A549 treated with ZK216348 at 1 μM for 4 hours (cell line): Measurements from ENCODE around the gene LCE1B. TPM values are rescaled to one million over a fixed set of nuclear protein-coding genes. Genes with fewer than 3 reads are reported as not detected.

Experiments used
- total RNA-seq: library from RNA; stranded (reverse); fragments of 200-300 nt; extraction: Qiagen RNA extraction; gene quantifications from 5 replicates; pipeline ENCODE4 v1.2.3, GENCODE V29; 2022; ENCODE audit warnings: low read depth

LCE1B gene, protein sequence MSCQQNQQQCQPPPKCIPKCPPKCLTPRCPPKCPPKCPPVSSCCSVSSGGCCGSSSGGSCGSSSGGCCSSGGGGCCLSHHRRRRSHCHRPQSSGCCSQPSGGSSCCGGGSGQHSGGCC
- total RNA-seq: not detected in 5 replicates

DNA sequence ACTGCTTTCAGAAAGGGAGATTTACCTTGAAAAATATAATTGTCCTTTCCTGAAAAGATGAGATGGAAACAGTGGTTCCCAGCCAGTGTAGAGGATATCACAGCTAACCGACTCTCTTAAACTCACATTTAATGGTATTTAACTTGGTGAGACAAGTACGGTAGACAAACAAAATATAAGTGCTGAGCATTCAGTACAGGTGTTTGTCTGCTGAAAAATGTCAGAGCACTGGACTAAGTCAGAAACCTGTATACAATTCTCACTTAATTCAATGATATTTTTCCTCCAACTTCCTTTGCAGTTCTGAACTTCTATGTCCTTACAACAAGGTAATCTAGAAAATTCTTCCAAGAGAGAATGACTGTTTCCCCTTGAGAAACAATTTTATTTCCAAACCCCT, at the start of gene LCE1B:
LCE1B (plus strand) TSS at position 301 of the 400 bp plus-strand sequence. CDS start 476 bp downstream, outside the sequence.

DNA sequence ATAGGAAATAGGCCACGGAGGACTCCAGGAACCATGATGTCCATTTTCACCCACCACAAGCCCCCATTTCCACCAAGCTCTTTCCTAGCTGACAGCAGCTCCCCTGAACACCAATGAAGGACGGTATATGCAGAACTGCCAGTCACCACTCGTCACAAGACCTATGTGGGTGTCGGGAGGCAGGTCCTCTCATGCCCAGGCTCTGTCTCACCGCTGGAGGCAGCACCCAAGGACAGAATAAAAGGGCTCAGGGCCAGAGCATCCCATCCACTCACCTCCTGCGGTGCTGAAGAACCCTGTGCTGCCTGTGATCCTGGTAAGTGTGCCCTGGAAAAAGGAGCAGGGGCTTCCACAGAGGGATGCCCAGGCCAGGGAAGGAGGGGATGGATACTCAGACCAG, 36.9 kb upstream of the LCE1B start, which contains the start of gene LCE1F:
LCE1F (plus strand) TSS at position 266 of the 400 bp plus-strand sequence. CDS start 1,232 bp downstream, outside the sequence.

DNA sequence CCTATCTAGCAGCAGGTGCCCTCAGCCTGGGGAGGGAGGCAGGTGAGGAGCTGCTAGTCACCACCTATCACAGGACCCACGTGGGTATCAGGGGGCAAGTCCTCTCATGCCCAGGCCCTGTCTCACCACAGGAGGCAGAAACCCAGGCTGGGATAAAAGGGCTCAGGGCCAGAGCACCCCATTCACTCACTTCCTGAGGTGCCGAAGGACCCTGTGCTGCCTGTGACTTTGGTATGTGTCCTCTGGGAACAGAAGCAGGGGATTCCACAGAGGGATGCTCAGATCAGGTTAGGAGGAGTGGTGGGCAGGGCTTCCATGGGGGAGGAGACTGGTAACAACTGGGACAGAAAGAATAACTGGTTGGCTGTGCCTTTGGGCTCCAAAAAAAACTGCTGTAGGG, 25.7 kb upstream of the LCE1B start, which contains the start of gene LCE1E:
LCE1E (plus strand) TSS at position 181 of the 400 bp plus-strand sequence. CDS start 1,043 bp downstream, outside the sequence.

DNA sequence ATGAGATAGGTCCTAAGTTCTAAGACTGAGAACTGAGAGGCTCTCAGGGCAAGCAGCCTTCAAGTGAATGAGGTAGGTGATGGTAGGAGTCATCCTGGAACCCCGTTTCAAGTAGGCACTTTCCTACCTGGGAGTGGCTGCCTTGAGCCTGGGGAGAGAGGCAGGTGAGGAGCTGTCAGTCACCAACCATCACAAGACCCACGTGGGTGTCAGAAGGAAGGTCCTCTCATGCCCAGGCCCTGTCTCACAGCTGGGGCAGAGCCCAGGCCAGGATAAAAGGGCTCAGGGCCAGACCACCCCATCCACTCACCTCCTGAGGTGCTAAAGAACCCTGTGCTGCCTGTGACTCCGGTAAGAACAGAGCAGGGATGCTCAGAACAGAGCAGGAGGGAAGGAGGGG, 15.3 kb upstream of the LCE1B start, which contains the start of gene LCE1D:
LCE1D (plus strand) TSS at position 301 of the 400 bp plus-strand sequence. CDS start 1,074 bp downstream, outside the sequence.

DNA sequence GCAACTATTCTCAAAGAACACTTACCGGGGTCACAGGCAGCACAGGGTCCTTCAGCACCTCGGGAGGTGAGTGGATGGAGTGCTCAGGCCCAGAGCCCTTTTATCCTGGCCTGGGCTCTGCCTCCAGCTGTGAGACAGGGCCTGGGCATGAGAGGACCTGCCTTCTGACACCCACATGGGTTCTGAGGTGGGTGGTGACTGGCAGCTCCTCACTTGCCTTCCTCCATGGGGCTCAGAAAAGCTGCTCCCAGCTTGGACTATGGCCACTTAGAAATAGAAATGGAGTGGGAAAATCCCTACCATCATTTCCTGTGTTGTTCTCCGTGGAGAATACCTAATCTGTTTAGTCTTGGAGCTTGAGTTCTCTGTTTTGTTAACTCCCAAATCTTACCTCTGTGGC, 5.2 kb upstream of the LCE1B start, which contains the start of gene LCE1C:
LCE1C (minus strand) TSS at position 76 of the 400 bp plus-strand sequence. CDS start 1,173 bp downstream, outside the sequence.

DNA sequence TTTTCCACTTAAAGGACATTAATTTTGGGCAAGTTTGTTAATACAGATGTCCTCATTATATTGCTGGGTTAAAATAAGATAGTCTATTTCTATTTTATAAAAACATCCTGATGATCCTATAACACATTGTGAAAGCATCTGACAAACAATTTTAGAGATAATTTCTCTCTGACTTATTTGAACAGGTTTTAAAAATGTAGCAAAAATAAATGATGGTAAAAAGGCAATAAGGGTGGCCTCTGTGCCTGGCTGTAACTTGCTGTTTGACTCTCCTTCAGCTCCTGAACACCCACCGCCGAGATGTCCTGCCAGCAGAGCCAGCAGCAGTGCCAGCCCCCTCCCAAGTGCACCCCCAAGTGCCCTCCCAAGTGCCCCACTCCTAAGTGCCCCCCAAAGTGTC, 15.4 kb downstream of the LCE1B start, which contains the start of gene LCE1A:
LCE1A (plus strand) TSS at position 301 of the 400 bp plus-strand sequence; CDS start at position 301, 0 bp downstream.

DNA sequence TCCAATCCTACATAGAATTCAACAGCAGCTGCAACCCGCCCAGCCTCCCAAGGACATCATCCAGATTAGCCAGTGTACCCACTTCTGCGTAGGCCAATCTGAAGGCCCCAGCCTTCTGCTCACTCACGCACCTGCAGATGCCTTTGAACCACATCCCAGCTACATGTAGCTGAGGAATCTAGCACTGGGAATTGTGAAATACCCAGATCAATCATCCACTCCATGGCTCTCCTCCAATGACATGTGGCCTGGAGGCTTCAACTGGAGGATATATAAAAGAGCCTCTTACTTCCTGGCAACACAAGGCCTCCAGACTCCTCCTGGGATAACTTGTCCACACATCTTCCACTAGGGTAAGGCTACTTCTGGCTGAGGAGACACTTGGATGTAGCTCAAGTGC, 30.8 kb downstream of the LCE1B start, which contains the start of gene LCE6A:
LCE6A (plus strand) TSS at position 301 of the 400 bp plus-strand sequence. CDS start 665 bp downstream, outside the sequence.

DNA sequence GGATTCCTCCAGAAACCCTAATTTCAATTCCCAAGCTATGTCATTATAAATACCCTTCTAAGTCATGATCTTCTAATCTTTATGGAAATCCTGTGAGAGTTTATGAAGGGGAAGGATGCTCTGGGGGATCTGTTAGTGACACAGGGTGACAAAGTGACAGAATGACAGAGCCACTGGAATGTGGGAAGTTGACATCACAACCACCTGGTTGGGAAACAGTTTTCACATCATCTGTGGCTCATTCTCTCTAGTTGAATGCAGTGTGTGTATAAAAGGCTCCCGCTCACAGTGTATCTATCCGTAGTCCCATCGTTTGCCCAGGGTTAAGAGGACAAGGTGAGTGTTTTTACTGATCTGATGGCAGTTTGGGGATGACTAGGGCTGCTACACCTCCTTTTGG, 47.9 kb downstream of the LCE1B start, which contains the start of gene LCE7A:
LCE7A (plus strand) TSS at position 301 of the 400 bp plus-strand sequence. CDS start 702 bp downstream, outside the sequence.

Other genes starting within 250 kb of the LCE1B start
- 0.27 to 0.31 TPM in 2 of 5 replicates, not detected in the others for gene LCE3E, start 245.2 kb upstream of the LCE1B start, total RNA-seq
- 0.82 to 1.8 TPM (median 1.3 TPM) in 5 replicates for gene LCE3D, start 231.5 kb upstream of the LCE1B start, total RNA-seq
- gene LCE3C, start 211.7 kb upstream of the LCE1B start, total RNA-seq: not detected in 5 replicates
- gene LCE3B, start 198.2 kb upstream of the LCE1B start, total RNA-seq: not detected in 5 replicates
- gene LCE3A, start 188.9 kb upstream of the LCE1B start, total RNA-seq: not detected in 5 replicates
- not detected in 5 replicates for gene LCE2D, start 148.6 kb upstream of the LCE1B start, total RNA-seq
- not detected in 5 replicates for gene LCE2C, start 136.7 kb upstream of the LCE1B start, total RNA-seq
- not detected in 5 replicates for gene LCE2B, start 125.8 kb upstream of the LCE1B start, total RNA-seq
- not detected in 5 replicates for gene LCE2A, start 113.6 kb upstream of the LCE1B start, total RNA-seq
- not detected in 5 replicates for gene LCE4A, start 103.8 kb upstream of the LCE1B start, total RNA-seq
- gene KPRP, start 53.9 kb upstream of the LCE1B start, total RNA-seq: not detected in 5 replicates
- gene LCE1F, start 36.8 kb upstream of the LCE1B start, total RNA-seq: not detected in 5 replicates
- not detected in 5 replicates for gene LCE1E, start 25.7 kb upstream of the LCE1B start, total RNA-seq
- not detected in 5 replicates for gene LCE1D, start 15.2 kb upstream of the LCE1B start, total RNA-seq
- gene LCE1C, start 5.3 kb upstream of the LCE1B start, total RNA-seq: not detected in 5 replicates
- not detected in 5 replicates for gene LCE1A, start 15.5 kb downstream of the LCE1B start, total RNA-seq
- not detected in 5 replicates for gene LCE6A, start 30.9 kb downstream of the LCE1B start, total RNA-seq
- not detected in 5 replicates for gene LCE7A, start 48.0 kb downstream of the LCE1B start, total RNA-seq
- gene SMCP, start 66.4 kb downstream of the LCE1B start, total RNA-seq: not detected in 5 replicates
- gene IVL, start 96.6 kb downstream of the LCE1B start, total RNA-seq: 0.15 TPM in 1 of 5 replicates, not detected in the others
- not detected in 5 replicates for gene SPRR5, start 135.2 kb downstream of the LCE1B start, total RNA-seq
- gene SPRR4, start 158.7 kb downstream of the LCE1B start, total RNA-seq: not detected in 5 replicates
- gene SPRR1A, start 172.1 kb downstream of the LCE1B start, total RNA-seq: not detected in 5 replicates
- not detected in 5 replicates for gene SPRR3, start 189.8 kb downstream of the LCE1B start, total RNA-seq
- not detected in 5 replicates for gene SPRR1B, start 219.2 kb downstream of the LCE1B start, total RNA-seq
- not detected in 5 replicates for gene SPRR2D, start 229.1 kb downstream of the LCE1B start, total RNA-seq
- gene SPRR2A, start 245.5 kb downstream of the LCE1B start, total RNA-seq: not detected in 5 replicates